Measurements from ENCODE around the gene GRK3. TPM values are rescaled to one million over a fixed set of nuclear protein-coding genes. Genes with fewer than 3 reads are reported as not detected.

GRK3 gene
- total RNA-seq, 1 donor from 2014 or later = 7.1 TPM

- no peak overlapping the region for H3K4me3 Mint-ChIP-seq (ENCODE audit: unreplicated experiment)
- no peaks in the 10 kb centered on the region for H3K9me3 Mint-ChIP-seq (ENCODE audit: unreplicated experiment)
- TF ChIP-seq CTCF (IDR thresholded peaks at IDR 0.05; ENCODE audit: unreplicated experiment) = no peak
- H3K27ac Mint-ChIP-seq (ENCODE audit: unreplicated experiment) = no peak overlapping the region
- peaks cover 9% of the 10 kb centered on the region for H3K27me3 Mint-ChIP-seq (ENCODE audit: unreplicated experiment)
- no peaks in the 10 kb centered on the region for H3K36me3 Mint-ChIP-seq (ENCODE audit: low read depth, unreplicated experiment)
- no peaks in the 10 kb centered on the region for H3K4me1 Mint-ChIP-seq (ENCODE audit: unreplicated experiment)
- no peak for DNase-seq (ENCODE audit: low spot score)
Observed at GRCh38 chr22:25747245-25747944, 182.9 kb downstream of the GRK3 start.

GRCh38 chr22:25748140-25748539, 183.7 kb downstream of the GRK3 start:
- Mint-ChIP-seq H3K4me3 (ENCODE audit: unreplicated experiment) (no peak overlapping the region), H3K27ac (ENCODE audit: unreplicated experiment) (no peak overlapping the region), H3K27me3 (ENCODE audit: unreplicated experiment) (peaks cover 9% of the 10 kb centered on the region), H3K4me1 (ENCODE audit: unreplicated experiment) (no peaks in the 10 kb centered on the region), H3K9me3 (ENCODE audit: unreplicated experiment) (no peaks in the 10 kb centered on the region), H3K36me3 (ENCODE audit: low read depth, unreplicated experiment) (no peaks in the 10 kb centered on the region)
- TF ChIP-seq CTCF (IDR thresholded peaks at IDR 0.05; ENCODE audit: unreplicated experiment) = no peak
- no peak for DNase-seq (ENCODE audit: low spot score)

- DNase-seq (ENCODE audit: low spot score) = no peak
- no peak for TF ChIP-seq CTCF (IDR thresholded peaks at IDR 0.05; ENCODE audit: unreplicated experiment)
- H3K9me3 Mint-ChIP-seq (ENCODE audit: unreplicated experiment) = no peaks in the 10 kb centered on the region
- H3K27me3 Mint-ChIP-seq (ENCODE audit: unreplicated experiment) = peaks cover 7% of the 10 kb centered on the region
- no peak overlapping the region for H3K27ac Mint-ChIP-seq (ENCODE audit: unreplicated experiment)
- H3K36me3 Mint-ChIP-seq (ENCODE audit: low read depth, unreplicated experiment) = no peaks in the 10 kb centered on the region
- H3K4me1 Mint-ChIP-seq (ENCODE audit: unreplicated experiment) = no peaks in the 10 kb centered on the region
- no peak overlapping the region for H3K4me3 Mint-ChIP-seq (ENCODE audit: unreplicated experiment)
Observed at GRCh38 chr22:25748704-25749103, 184.2 kb downstream of the GRK3 start.

- no peaks in the 10 kb centered on the region for H3K36me3 Mint-ChIP-seq (ENCODE audit: low read depth, unreplicated experiment)
- TF ChIP-seq CTCF (IDR thresholded peaks at IDR 0.05; ENCODE audit: unreplicated experiment) = no peak
- no peaks in the 10 kb centered on the region for H3K9me3 Mint-ChIP-seq (ENCODE audit: unreplicated experiment)
- no peak overlapping the region for H3K4me3 Mint-ChIP-seq (ENCODE audit: unreplicated experiment)
- H3K27me3 Mint-ChIP-seq (ENCODE audit: unreplicated experiment) = peaks cover 7% of the 10 kb centered on the region
- no peak for DNase-seq (ENCODE audit: low spot score)
- no peaks in the 10 kb centered on the region for H3K4me1 Mint-ChIP-seq (ENCODE audit: unreplicated experiment)
- H3K27ac Mint-ChIP-seq (ENCODE audit: unreplicated experiment) = no peak overlapping the region
Observed at GRCh38 chr22:25749420-25750169, 185.1 kb downstream of the GRK3 start.

- Mint-ChIP-seq H3K9me3 (ENCODE audit: unreplicated experiment) (no peaks in the 10 kb centered on the region), H3K4me3 (ENCODE audit: unreplicated experiment) (no peak overlapping the region), H3K27me3 (ENCODE audit: unreplicated experiment) (peaks cover 9% of the 10 kb centered on the region), H3K36me3 (ENCODE audit: low read depth, unreplicated experiment) (no peaks in the 10 kb centered on the region), H3K4me1 (ENCODE audit: unreplicated experiment) (no peaks in the 10 kb centered on the region), H3K27ac (ENCODE audit: unreplicated experiment) (no peak overlapping the region)
- TF ChIP-seq CTCF (IDR thresholded peaks at IDR 0.05; ENCODE audit: unreplicated experiment) = no peak
- no peak for DNase-seq (ENCODE audit: low spot score)
Observed at GRCh38 chr22:25750569-25751173, 186.2 kb downstream of the GRK3 start.

All from endothelial cell (in vitro differentiated cells).